Measurements from ENCODE around the gene EBNA1BP2.

GRCh38 chr1:43184388-43184787, 12.3 kb upstream of the EBNA1BP2 start:
- TF ChIP-seq SP1 (IDR thresholded peaks at IDR 0.05) (no peak), EGR1 (IDR thresholded peaks at IDR 0.05; ENCODE audit: low read depth in 2 of 2) (no peak), CTCF (IDR thresholded peaks at IDR 0.05; ENCODE audit: low read depth, low read length, missing input control) (no peak), ATF3 (IDR thresholded peaks at IDR 0.05) (no peak), TAF1 (conservative IDR thresholded peaks at IDR 0.05) (no peak), RAD21 (IDR thresholded peaks at IDR 0.05) (no peak), ZBTB33 (IDR thresholded peaks at IDR 0.05) (no peak), HNF4A (conservative IDR thresholded peaks at IDR 0.05) (no peak), HNF4G (IDR thresholded peaks at IDR 0.05) (no peak), REST (IDR thresholded peaks at IDR 0.05) (no peak), RXRA (IDR thresholded peaks at IDR 0.05) (no peak), GABPA (IDR thresholded peaks at IDR 0.05 in 1 of 2, conservative IDR thresholded peaks at IDR 0.05 in 1 of 2) (no peak)

All from liver (tissue), 3 donors.